HEK293 (cell line): ENCODE measurements around the gene PLEKHH3.

Source experiments
- KLF16 ChIP-seq: fragments of 450-650 bp; formaldehyde crosslinking; IDR thresholded peaks from 2 replicates; pipeline ENCODE4 v1.5.1; 2017; ENCODE audit warnings: missing biosample characterization, missing genetic modification characterization
- YY2 ChIP-seq: fragments of 450-650 bp; formaldehyde crosslinking; IDR thresholded peaks from 2 replicates; pipeline ENCODE4 v1.5.1; 2016; ENCODE audit warnings: missing biosample characterization, missing genetic modification characterization
- ZBTB20 ChIP-seq: fragments of 450-650 bp; formaldehyde crosslinking; IDR thresholded peaks from 2 replicates; pipeline ENCODE4 v1.5.1; 2016; ENCODE audit warnings: missing biosample characterization, missing genetic modification characterization
- ZBTB21 ChIP-seq: fragments of 450-650 bp; formaldehyde crosslinking; IDR thresholded peaks from 2 replicates; pipeline ENCODE4 v1.5.1; 2017; ENCODE audit warnings: missing biosample characterization, missing genetic modification characterization
- ZBTB8A ChIP-seq: fragments of 450-650 bp; formaldehyde crosslinking; IDR thresholded peaks from 2 replicates; pipeline ENCODE4 v1.5.1; 2016; ENCODE audit warnings: missing biosample characterization, missing genetic modification characterization
- ZFP37 ChIP-seq: fragments of 450-650 bp; formaldehyde crosslinking; IDR thresholded peaks from 2 replicates; pipeline ENCODE4 v1.5.1; 2016; ENCODE audit warnings: missing biosample characterization, missing genetic modification characterization
- ZFP69B ChIP-seq: fragments of 450-650 bp; formaldehyde crosslinking; IDR thresholded peaks from 2 replicates; pipeline ENCODE4 v1.5.1; 2016; ENCODE audit warnings: missing biosample characterization, missing genetic modification characterization
- ZNF146 ChIP-seq: fragments of 450-650 bp; formaldehyde crosslinking; IDR thresholded peaks from 2 replicates; pipeline ENCODE4 v1.5.1; 2016; ENCODE audit warnings: missing biosample characterization, missing genetic modification characterization
- ZNF202 ChIP-seq: fragments of 450-650 bp; formaldehyde crosslinking; IDR thresholded peaks from 2 replicates; pipeline ENCODE4 v1.5.1; 2016; ENCODE audit warnings: missing biosample characterization, missing genetic modification characterization, borderline replicate concordance
- ZNF501 ChIP-seq: fragments of 450-650 bp; formaldehyde crosslinking; IDR thresholded peaks from 2 replicates; pipeline ENCODE4 v1.5.1; 2016; ENCODE audit warnings: missing biosample characterization, missing genetic modification characterization
- ZNF792 ChIP-seq: fragments of 450-650 bp; formaldehyde crosslinking; IDR thresholded peaks from 2 replicates; pipeline ENCODE4 v1.5.1; 2016; ENCODE audit warnings: missing biosample characterization, missing genetic modification characterization
- ZNF837 ChIP-seq: fragments of 450-650 bp; formaldehyde crosslinking; IDR thresholded peaks from 2 replicates; pipeline ENCODE4 v1.5.1; 2016; ENCODE audit warnings: missing biosample characterization, missing genetic modification characterization
- ZNF843 ChIP-seq: fragments of 450-650 bp; formaldehyde crosslinking; IDR thresholded peaks from 2 replicates; pipeline ENCODE4 v1.5.1; 2016; ENCODE audit warnings: missing biosample characterization, missing genetic modification characterization
- ZSCAN30 ChIP-seq: fragments of 450-650 bp; IDR thresholded peaks from 2 replicates; pipeline ENCODE4 v1.5.1; 2018; ENCODE audit warnings: missing biosample characterization, mild to moderate bottlenecking, missing genetic modification characterization, moderate library complexity
- TF ChIP-seq, protein P1 (sequence below): fragments of 450-650 bp; formaldehyde crosslinking; IDR thresholded peaks from 2 replicates; pipeline ENCODE4 v1.5.1; 2016; ENCODE audit warnings: missing biosample characterization, missing genetic modification characterization, borderline replicate concordance
- TF ChIP-seq, protein P2 (sequence below): fragments of 450-650 bp; formaldehyde crosslinking; IDR thresholded peaks from 2 replicates; pipeline ENCODE4 v1.5.1; 2017; ENCODE audit warnings: missing biosample characterization, missing genetic modification characterization
- TF ChIP-seq, protein P3 (sequence below): fragments of 450-650 bp; formaldehyde crosslinking; conservative IDR thresholded peaks from 2 replicates; pipeline ENCODE4 v1.5.1; 2016; ENCODE audit warnings: low read depth, missing biosample characterization, missing genetic modification characterization
- TF ChIP-seq, protein P4 (sequence below): fragments of 450-650 bp; formaldehyde crosslinking; optimal IDR thresholded peaks from 2 replicates; pipeline ENCODE3; 2016; ENCODE audit warnings: missing biosample characterization, mild to moderate bottlenecking, missing genetic modification characterization
- TF ChIP-seq, protein P5 (sequence below): fragments of 450-650 bp; formaldehyde crosslinking; IDR thresholded peaks from 2 replicates; pipeline ENCODE4 v1.5.1; 2017; ENCODE audit warnings: missing biosample characterization, missing genetic modification characterization

PLEKHH3 gene

DNA sequence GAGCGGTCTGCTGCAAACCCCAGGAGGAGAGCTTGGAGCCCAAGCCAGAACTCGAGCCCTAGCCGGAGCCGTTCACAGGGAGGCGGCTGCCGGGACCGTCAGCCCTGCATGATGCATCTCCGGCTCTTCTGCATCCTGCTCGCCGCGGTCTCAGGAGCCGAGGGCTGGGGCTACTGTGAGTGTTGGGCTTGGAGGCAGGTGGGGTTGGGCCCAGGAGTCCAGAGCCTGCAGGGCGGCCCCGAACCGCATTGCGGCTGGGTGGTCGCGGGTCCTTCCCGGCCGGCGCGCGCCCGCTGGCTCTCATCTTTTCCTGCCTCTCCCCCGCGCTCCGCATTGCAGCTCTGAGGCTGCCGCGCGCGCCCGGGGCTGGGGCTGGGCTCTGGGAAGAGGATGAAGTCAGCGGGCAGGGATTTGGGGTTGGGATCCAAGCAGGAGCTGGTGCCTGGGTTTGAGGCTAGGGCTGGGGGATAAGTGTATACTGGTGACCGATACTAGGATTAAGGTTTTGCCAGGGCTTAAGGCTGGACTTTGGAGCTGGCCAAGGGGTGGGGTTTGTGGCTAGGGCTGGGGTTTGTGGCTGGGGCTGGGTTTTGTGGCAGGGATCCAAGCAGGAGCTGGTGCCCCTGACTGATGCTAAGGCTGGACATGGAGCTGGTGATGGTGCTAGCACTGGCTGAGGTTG lies 6.1 kb upstream of the PLEKHH3 start (continued):
- TF ChIP-seq, protein P1, sequence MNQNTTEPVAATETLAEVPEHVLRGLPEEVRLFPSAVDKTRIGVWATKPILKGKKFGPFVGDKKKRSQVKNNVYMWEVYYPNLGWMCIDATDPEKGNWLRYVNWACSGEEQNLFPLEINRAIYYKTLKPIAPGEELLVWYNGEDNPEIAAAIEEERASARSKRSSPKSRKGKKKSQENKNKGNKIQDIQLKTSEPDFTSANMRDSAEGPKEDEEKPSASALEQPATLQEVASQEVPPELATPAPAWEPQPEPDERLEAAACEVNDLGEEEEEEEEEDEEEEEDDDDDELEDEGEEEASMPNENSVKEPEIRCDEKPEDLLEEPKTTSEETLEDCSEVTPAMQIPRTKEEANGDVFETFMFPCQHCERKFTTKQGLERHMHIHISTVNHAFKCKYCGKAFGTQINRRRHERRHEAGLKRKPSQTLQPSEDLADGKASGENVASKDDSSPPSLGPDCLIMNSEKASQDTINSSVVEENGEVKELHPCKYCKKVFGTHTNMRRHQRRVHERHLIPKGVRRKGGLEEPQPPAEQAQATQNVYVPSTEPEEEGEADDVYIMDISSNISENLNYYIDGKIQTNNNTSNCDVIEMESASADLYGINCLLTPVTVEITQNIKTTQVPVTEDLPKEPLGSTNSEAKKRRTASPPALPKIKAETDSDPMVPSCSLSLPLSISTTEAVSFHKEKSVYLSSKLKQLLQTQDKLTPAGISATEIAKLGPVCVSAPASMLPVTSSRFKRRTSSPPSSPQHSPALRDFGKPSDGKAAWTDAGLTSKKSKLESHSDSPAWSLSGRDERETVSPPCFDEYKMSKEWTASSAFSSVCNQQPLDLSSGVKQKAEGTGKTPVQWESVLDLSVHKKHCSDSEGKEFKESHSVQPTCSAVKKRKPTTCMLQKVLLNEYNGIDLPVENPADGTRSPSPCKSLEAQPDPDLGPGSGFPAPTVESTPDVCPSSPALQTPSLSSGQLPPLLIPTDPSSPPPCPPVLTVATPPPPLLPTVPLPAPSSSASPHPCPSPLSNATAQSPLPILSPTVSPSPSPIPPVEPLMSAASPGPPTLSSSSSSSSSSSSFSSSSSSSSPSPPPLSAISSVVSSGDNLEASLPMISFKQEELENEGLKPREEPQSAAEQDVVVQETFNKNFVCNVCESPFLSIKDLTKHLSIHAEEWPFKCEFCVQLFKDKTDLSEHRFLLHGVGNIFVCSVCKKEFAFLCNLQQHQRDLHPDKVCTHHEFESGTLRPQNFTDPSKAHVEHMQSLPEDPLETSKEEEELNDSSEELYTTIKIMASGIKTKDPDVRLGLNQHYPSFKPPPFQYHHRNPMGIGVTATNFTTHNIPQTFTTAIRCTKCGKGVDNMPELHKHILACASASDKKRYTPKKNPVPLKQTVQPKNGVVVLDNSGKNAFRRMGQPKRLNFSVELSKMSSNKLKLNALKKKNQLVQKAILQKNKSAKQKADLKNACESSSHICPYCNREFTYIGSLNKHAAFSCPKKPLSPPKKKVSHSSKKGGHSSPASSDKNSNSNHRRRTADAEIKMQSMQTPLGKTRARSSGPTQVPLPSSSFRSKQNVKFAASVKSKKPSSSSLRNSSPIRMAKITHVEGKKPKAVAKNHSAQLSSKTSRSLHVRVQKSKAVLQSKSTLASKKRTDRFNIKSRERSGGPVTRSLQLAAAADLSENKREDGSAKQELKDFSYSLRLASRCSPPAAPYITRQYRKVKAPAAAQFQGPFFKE (tag by site-specific recombination) = no peak
- peak; percentile 1; the same call in 1 of the 2 replicates for TF ChIP-seq ZFP69B (tag by site-specific recombination)
- peak; percentile 92 for TF ChIP-seq ZBTB20 (tag by site-specific recombination)
- no peak for TF ChIP-seq ZBTB21 (tag by site-specific recombination)
- TF ChIP-seq ZBTB8A (tag by site-specific recombination) = peak; percentile 29; the same call in 1 of the 2 replicates
- no peak for TF ChIP-seq ZNF202 (tag by site-specific recombination)
- TF ChIP-seq ZNF146 (tag by site-specific recombination) = peak; percentile 6; the same call in 1 of the 2 replicates
- 0 out of 2 replicates have a peak, but pooled peaks have one; percentile 66 for TF ChIP-seq ZNF792 (tag by site-specific recombination)
- TF ChIP-seq ZFP37 (tag by site-specific recombination) = peak; percentile 91; the same call in 1 of the 2 replicates
- TF ChIP-seq, protein P2, sequence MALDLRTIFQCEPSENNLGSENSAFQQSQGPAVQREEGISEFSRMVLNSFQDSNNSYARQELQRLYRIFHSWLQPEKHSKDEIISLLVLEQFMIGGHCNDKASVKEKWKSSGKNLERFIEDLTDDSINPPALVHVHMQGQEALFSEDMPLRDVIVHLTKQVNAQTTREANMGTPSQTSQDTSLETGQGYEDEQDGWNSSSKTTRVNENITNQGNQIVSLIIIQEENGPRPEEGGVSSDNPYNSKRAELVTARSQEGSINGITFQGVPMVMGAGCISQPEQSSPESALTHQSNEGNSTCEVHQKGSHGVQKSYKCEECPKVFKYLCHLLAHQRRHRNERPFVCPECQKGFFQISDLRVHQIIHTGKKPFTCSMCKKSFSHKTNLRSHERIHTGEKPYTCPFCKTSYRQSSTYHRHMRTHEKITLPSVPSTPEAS = no peak
- 0 out of 2 replicates have a peak, but pooled peaks have one; percentile 77 for TF ChIP-seq ZNF837 (tag by site-specific recombination)
- 0 out of 2 replicates have a peak, but pooled peaks have one; percentile 7 for TF ChIP-seq YY2 (tag by site-specific recombination)
- peak; percentile 65; the same call in 1 of the 2 replicates for TF ChIP-seq KLF16
- peak; percentile 3; the same call in 1 of the 2 replicates for TF ChIP-seq ZNF843
- TF ChIP-seq, protein P3, sequence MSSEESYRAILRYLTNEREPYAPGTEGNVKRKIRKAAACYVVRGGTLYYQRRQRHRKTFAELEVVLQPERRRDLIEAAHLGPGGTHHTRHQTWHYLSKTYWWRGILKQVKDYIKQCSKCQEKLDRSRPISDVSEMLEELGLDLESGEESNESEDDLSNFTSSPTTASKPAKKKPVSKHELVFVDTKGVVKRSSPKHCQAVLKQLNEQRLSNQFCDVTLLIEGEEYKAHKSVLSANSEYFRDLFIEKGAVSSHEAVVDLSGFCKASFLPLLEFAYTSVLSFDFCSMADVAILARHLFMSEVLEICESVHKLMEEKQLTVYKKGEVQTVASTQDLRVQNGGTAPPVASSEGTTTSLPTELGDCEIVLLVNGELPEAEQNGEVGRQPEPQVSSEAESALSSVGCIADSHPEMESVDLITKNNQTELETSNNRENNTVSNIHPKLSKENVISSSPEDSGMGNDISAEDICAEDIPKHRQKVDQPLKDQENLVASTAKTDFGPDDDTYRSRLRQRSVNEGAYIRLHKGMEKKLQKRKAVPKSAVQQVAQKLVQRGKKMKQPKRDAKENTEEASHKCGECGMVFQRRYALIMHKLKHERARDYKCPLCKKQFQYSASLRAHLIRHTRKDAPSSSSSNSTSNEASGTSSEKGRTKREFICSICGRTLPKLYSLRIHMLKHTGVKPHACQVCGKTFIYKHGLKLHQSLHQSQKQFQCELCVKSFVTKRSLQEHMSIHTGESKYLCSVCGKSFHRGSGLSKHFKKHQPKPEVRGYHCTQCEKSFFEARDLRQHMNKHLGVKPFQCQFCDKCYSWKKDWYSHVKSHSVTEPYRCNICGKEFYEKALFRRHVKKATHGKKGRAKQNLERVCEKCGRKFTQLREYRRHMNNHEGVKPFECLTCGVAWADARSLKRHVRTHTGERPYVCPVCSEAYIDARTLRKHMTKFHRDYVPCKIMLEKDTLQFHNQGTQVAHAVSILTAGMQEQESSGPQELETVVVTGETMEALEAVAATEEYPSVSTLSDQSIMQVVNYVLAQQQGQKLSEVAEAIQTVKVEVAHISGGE (tag by site-specific recombination) = 0 out of 2 replicates have a peak, but pooled peaks have one; percentile 49
- TF ChIP-seq, protein P4, sequence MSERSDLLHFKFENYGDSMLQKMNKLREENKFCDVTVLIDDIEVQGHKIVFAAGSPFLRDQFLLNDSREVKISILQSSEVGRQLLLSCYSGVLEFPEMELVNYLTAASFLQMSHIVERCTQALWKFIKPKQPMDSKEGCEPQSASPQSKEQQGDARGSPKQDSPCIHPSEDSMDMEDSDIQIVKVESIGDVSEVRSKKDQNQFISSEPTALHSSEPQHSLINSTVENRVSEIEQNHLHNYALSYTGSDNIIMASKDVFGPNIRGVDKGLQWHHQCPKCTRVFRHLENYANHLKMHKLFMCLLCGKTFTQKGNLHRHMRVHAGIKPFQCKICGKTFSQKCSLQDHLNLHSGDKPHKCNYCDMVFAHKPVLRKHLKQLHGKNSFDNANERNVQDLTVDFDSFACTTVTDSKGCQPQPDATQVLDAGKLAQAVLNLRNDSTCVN (tag by site-specific recombination) = peak; percentile 95
- peak; percentile 8; the same call in 1 of the 2 replicates for TF ChIP-seq ZSCAN30
- TF ChIP-seq, protein P5, sequence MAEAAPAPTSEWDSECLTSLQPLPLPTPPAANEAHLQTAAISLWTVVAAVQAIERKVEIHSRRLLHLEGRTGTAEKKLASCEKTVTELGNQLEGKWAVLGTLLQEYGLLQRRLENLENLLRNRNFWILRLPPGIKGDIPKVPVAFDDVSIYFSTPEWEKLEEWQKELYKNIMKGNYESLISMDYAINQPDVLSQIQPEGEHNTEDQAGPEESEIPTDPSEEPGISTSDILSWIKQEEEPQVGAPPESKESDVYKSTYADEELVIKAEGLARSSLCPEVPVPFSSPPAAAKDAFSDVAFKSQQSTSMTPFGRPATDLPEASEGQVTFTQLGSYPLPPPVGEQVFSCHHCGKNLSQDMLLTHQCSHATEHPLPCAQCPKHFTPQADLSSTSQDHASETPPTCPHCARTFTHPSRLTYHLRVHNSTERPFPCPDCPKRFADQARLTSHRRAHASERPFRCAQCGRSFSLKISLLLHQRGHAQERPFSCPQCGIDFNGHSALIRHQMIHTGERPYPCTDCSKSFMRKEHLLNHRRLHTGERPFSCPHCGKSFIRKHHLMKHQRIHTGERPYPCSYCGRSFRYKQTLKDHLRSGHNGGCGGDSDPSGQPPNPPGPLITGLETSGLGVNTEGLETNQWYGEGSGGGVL = 0 out of 2 replicates have a peak, but pooled peaks have one; percentile 4
- TF ChIP-seq ZNF501 = peak; percentile 42; the same call in 1 of the 2 replicates
- TF ChIP-seq, all 188 proteins: peak for 33
